IPS-20b (cell line): ENCODE measurements around the gene GRB10.

ENCODE experiments used
- H3K27ac ChIP-seq: one replicate; pipeline ENCODE4 v1.5.1; 2013; ENCODE audit warnings: low read length
- H3K27me3 ChIP-seq: 2 replicates; pipeline ENCODE4 v1.6.1; 2013; ENCODE audit warnings: mild to moderate bottlenecking, low read length, inconsistent platforms; ENCODE audit not compliant: insufficient read depth
- H3K36me3 ChIP-seq: 2 replicates; pipeline ENCODE4 v1.6.1; 2013; ENCODE audit warnings: low read depth, mild to moderate bottlenecking, inconsistent platforms, low read length, moderate library complexity; ENCODE audit not compliant: insufficient read depth
- H3K4me1 ChIP-seq: 2 replicates; pipeline ENCODE4 v1.6.1; 2013; ENCODE audit warnings: mild to moderate bottlenecking, control low read depth, inconsistent platforms, low read length, moderate library complexity; ENCODE audit not compliant: insufficient read depth
- H3K4me3 ChIP-seq: 2 replicates; pipeline ENCODE4 v1.5.1; 2013; ENCODE audit warnings: mild to moderate bottlenecking, low read length, inconsistent platforms
- H3K9ac ChIP-seq: 2 replicates; pipeline ENCODE4 v1.6.1; 2013; ENCODE audit warnings: low read depth, mild to moderate bottlenecking, inconsistent platforms, low read length, moderate library complexity
- H3K9me3 ChIP-seq: 2 replicates; pipeline ENCODE4 v1.6.1; 2013; ENCODE audit warnings: mild to moderate bottlenecking, low read depth, low read length, inconsistent platforms; ENCODE audit not compliant: insufficient read depth

The GRB10 gene

DNA sequence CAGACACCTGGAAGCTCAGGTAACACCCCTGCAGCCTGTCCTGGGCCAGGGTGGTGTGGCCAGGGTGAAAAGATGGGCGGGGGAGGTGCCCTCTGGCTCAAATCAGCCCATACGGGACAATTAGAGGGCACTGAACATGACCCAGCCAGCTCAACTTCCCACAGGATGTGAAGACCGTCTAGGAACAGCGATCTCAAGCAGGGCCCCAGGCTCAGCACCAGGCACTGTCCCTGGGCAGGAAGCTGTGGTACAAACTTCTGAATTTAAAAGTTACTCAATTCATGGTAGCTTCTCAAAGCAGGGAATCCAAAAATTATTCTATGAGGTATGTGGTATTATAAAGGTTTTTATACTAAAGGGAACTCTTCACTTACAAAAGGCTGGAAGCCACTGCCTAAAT is 5.1 kb upstream of the GRB10 start:
- Histone ChIP-seq H3K9me3 (peaks cover 4% of the 10 kb centered on the region), H3K9ac (no peak overlapping the region), H3K27ac (no peak overlapping the region), H3K27me3 (peaks cover 22% of the 10 kb centered on the region), H3K4me1 (peaks cover 22% of the 10 kb centered on the region; the same call in 1 of the 2 replicates), H3K4me3 (no peak overlapping the region), H3K36me3 (no peaks in the 10 kb centered on the region)

DNA sequence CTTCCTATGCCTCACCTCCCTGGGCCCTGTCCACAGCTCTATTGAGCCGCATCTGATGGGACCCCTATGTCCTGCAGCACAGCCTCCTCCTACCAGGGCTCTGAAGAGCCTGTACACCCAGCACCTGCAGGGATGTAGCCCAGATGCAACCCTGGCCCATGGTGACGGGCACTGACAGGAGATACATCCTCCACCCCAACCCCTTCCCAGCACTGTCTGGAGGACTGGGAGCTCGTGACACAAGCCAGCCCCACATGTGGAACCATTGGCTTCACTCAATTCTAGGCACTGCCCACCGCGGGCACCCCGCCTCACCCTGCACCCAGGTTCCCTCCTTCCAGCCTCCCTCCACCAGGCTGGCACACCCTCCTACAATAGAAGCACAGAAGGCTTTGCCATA is 2.6 kb upstream of the GRB10 start:
- H3K27ac ChIP-seq = no peak overlapping the region
- H3K4me3 ChIP-seq = no peak overlapping the region
- H3K36me3 ChIP-seq = no peaks in the 10 kb centered on the region
- H3K4me1 ChIP-seq = peaks cover 18% of the 10 kb centered on the region; the same call in 1 of the 2 replicates
- H3K9ac ChIP-seq = no peak overlapping the region
- peaks cover 28% of the 10 kb centered on the region for H3K27me3 ChIP-seq
- peaks cover 4% of the 10 kb centered on the region for H3K9me3 ChIP-seq

DNA sequence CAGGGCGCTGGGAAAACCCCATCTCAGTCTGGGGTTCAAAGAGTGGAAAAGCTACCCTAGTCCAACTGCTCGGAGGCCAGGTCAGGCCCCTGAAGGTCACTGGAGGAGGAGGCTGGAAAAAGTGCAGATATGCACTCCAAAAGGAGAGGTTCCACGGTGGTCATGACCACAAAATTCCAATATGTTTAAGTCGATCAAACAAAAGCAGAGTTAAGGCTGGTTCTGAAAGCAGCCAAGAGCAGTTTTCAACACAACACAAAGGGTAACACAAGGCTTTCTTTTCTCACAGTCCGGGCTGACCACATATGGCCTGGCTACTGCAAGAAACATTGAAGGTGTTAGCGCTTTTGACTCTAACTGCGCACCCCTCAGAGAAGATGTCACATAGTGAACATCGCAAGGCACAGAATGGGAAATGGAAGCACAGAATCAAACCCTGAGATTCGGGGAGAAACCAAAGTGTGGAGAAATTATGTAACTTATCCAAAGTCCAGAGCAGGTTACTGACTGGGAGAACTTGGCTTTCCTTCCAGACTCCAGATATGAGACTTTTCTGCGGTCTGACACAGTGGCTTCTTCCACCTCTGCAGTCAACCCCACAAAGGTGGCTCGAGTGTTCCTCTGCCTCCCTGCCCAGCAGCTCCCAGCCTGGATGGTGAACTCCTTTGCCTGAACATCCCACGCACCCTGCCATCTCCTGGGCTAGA is 1.3 kb upstream of the GRB10 start:
- Histone ChIP-seq H3K27ac (no peak overlapping the region), H3K36me3 (no peaks in the 10 kb centered on the region), H3K4me1 (peaks cover 16% of the 10 kb centered on the region; the same call in 1 of the 2 replicates), H3K9me3 (peaks cover 4% of the 10 kb centered on the region), H3K9ac (no peak overlapping the region), H3K4me3 (no peak overlapping the region), H3K27me3 (peaks cover 28% of the 10 kb centered on the region)

DNA sequence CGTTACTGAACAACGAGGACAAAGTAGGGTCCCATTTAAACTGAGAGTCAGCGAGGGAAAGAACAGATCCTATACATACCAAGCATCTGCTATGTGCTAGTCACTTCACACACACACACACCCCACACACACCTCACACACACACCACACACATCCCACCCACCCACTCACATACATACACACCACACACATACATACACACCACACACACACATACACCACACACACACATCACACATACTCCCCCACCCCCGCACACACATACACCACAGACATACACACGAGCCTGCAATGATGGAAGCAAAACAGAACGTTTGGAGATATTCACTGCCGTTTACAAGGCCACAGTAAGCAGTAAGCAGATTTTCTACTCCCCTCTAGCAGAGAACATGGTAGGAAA is 607 bp upstream of the GRB10 start:
- Histone ChIP-seq H3K9ac (no peak overlapping the region; the same call in 1 of the 2 replicates), H3K9me3 (peaks cover under 1% of the 10 kb centered on the region; the same call in 1 of the 2 replicates), H3K27me3 (peaks cover 28% of the 10 kb centered on the region), H3K36me3 (peaks cover 4% of the 10 kb centered on the region; the same call in 1 of the 2 replicates), H3K4me3 (peak overlapping the region; percentile 63; the same call in 1 of the 2 replicates), H3K27ac (no peak overlapping the region), H3K4me1 (peaks cover 18% of the 10 kb centered on the region; the same call in 1 of the 2 replicates)

DNA sequence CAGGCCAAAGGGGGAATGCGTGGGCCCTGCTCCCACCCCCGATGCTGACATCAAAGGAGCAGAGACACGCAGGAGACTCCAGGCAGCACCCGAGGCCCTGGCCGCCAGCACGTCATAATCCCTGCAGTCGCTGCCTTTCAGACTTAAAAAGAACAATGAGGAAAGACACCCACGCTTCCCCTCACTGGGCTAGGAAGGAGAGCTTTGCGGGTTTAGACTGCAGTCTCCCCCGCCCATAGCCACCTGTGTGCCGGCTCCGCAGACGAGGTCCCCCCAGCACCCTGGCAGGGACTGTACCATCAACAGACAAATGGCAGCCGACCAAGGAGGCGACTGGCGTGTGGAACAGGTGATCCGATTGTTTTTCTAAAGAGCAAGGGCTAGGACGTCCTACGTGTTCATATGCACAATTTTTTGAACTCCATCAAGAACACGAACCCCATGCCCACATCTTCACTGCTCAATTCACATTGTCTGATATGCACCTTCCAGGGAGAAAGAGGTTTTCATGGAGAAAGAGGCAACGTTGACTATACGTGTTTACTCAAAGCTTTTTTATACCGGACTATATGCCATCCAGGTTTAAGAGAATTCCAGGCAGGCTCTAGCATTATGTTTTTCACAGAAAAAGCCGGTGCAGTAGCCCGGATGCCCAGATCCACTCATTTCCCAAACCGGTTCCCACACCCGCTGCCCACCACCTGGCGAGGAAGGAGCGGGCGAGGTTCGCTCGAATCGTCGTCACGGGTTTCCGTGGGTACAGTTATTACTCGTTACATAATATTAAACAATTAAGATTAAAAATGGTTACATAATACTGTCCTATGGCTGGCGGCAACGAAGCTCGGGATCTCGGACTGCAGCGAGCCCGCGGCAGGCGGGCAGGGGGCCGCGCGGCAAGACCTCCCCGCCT is 1.1 kb downstream of the GRB10 start:
- H3K36me3 ChIP-seq = peaks cover 10% of the 10 kb centered on the region
- no peak overlapping the region for H3K9ac ChIP-seq
- H3K27ac ChIP-seq = no peak overlapping the region
- H3K4me1 ChIP-seq = peaks cover 18% of the 10 kb centered on the region; the same call in 1 of the 2 replicates
- peak overlapping the region; percentile 61 for H3K4me3 ChIP-seq
- H3K9me3 ChIP-seq = no peaks in the 10 kb centered on the region
- H3K27me3 ChIP-seq = peaks cover 28% of the 10 kb centered on the region

DNA sequence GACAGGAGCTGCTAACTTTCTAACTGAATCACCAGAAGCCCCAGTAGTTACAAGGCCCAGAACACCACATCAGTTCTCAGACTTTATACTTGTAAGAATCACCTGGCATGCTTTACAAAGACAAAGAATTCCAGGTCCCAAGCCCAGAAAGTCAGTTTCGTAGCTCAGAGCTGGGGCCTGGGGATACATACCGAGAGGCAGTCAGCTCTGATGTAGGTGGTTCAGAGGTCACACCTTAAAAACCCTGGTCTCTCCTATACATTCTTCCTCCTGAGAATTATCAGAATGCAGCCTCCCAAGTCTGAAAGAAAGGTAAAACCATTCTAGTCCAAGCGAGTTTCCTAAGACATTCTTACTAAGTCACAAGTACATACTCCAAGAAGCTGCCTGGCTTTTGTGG is 2.3 kb downstream of the GRB10 start:
- Histone ChIP-seq H3K36me3 (peaks cover 10% of the 10 kb centered on the region), H3K4me3 (no peak overlapping the region), H3K9me3 (no peaks in the 10 kb centered on the region), H3K27ac (no peak overlapping the region), H3K9ac (no peak overlapping the region), H3K4me1 (peaks cover 30% of the 10 kb centered on the region), H3K27me3 (peaks cover 28% of the 10 kb centered on the region)

DNA sequence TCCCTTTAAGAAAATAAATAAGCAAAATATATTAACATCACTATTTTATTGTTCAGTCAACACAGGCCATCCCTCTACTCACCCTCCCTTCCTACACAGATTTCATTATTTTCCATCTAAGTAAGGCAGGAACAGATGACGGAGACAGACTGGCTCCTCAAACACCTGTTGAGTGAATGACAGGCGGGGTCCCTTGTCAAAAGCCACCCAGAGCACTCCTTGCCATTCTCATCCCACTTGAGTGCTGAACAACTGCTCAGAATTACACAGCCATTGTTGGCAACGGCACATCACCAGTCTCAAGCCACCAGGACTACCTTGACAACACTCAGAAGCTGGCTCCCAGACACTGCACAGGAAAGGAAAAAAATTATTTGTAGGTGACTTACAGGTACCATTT is 3.3 kb downstream of the GRB10 start:
- H3K4me1 ChIP-seq = peaks cover 38% of the 10 kb centered on the region
- H3K27ac ChIP-seq = no peak overlapping the region
- no peak overlapping the region for H3K4me3 ChIP-seq
- peaks cover 10% of the 10 kb centered on the region for H3K36me3 ChIP-seq
- H3K9me3 ChIP-seq = no peaks in the 10 kb centered on the region
- H3K9ac ChIP-seq = no peak overlapping the region
- H3K27me3 ChIP-seq = peaks cover 20% of the 10 kb centered on the region

DNA sequence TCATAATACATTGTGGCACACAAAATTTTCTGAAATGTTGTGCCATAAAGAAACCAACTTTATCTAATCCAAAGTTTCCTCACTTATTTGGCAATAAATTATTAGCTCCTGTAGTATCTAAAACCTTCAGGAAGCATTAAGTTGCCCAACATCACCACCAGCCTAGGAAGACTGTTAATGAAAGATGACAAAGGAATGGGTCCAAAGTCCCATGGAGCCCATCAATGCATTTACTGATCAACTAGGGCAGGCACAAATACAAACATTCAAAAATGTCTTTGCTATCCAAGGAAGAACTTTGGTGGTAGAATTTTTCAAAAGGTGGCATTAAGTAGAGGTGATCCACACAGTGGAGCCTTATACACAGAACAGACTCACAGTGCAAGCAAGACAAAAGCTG is 4.5 kb downstream of the GRB10 start:
- Histone ChIP-seq H3K9me3 (no peaks in the 10 kb centered on the region), H3K9ac (no peak overlapping the region), H3K27ac (no peak overlapping the region), H3K4me3 (no peak overlapping the region), H3K4me1 (peaks cover 34% of the 10 kb centered on the region), H3K36me3 (peaks cover 10% of the 10 kb centered on the region), H3K27me3 (peaks cover 8% of the 10 kb centered on the region)

DNA sequence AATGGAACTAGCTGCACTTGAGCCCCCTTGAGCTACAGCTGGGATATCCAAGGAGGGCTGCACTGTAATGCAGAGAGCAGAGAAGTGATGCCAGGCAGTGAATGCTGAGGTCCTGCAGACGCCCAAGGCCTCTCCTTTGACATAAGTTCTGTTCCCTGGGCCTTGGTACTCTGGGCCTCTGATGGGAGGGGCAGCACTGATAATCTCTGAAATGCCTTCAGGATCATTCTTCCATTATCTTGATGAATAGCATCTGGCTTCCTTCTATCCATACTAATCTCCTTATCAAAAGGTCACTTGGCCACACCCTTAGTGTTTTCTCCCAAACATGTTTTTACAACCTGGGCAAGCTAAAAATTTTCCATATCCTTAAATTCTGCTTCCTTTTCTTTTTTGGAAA is 6.9 kb downstream of the GRB10 start:
- Histone ChIP-seq H3K4me1 (peaks cover 43% of the 10 kb centered on the region), H3K9ac (no peak overlapping the region), H3K27ac (no peak overlapping the region), H3K9me3 (no peaks in the 10 kb centered on the region), H3K27me3 (no peaks in the 10 kb centered on the region), H3K36me3 (peaks cover 10% of the 10 kb centered on the region), H3K4me3 (0 out of 2 replicates have a peak overlapping the region, but pooled peaks have one; percentile 1)

DNA sequence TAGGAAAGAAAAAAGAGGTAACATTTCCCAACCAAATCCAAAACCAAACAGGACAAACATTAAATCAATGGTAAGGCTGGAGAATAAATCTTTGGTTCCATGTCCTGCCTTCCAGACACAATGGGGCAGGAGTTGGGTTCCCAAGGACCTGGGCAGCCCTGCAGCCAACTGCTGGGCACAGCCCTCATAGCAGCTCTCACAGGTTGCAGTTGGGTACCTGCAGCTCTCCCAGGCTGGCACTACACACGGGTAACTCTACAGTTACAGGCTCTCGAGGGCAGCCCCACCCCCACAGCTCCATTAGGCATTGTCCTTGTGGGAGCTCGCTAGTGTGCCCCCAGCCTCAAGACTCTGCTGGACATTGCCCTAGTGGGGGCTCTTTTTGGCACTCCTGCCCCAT is 7.5 kb downstream of the GRB10 start:
- H3K27me3 ChIP-seq = no peaks in the 10 kb centered on the region
- no peak overlapping the region for H3K27ac ChIP-seq
- 0 out of 2 replicates have a peak overlapping the region, but pooled peaks have one; percentile 1 for H3K4me3 ChIP-seq
- no peak overlapping the region for H3K9ac ChIP-seq
- no peaks in the 10 kb centered on the region for H3K9me3 ChIP-seq
- peaks cover 37% of the 10 kb centered on the region for H3K4me1 ChIP-seq
- peaks cover 10% of the 10 kb centered on the region for H3K36me3 ChIP-seq

DNA sequence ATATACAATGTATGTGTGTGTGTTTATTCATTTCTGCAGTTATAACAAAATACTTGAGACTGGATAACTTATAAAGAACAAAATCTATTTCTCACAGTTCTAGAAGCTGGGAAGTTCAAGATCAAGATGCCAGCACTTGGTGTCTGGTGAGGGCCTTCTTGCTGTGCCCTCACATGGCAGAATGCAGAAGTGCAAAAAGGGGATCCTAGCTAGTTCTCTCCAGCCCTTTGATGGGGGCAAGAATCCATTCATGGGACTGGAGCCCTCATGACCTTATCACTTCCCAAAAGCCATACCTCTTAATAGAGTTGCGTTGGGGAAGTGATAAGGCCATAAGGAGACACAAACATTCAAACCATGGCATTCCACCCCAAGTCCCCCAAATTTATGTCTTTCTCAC is 8.4 kb downstream of the GRB10 start:
- Histone ChIP-seq H3K36me3 (peaks cover 10% of the 10 kb centered on the region), H3K4me1 (peaks cover 40% of the 10 kb centered on the region), H3K27ac (no peak overlapping the region), H3K9me3 (no peaks in the 10 kb centered on the region), H3K9ac (no peak overlapping the region), H3K4me3 (no peak overlapping the region), H3K27me3 (no peaks in the 10 kb centered on the region)
